GM23338 (cell line): ENCODE results near the gene TMCO1. TPM values are rescaled to one million over a fixed set of nuclear protein-coding genes. Genes with fewer than 3 reads are reported as not detected.
"Not testable (repeated sequence)": the region's sequence is repeated elsewhere in the genome, so short reads cannot be mapped to it uniquely, and the experiment has no call there.

Experiments used
- ATAC-seq: fragments of 200-7000 bp; cut with Tn5 transposase; 3 replicates; pipeline ENCODE4 v1.9.1; 2020
- DNase-seq: peaks from one replicate; pipeline ENCODE4 v3.0.0-alpha.2; 2015; ENCODE audit warnings: low spot score
- H2AFZ ChIP-seq: fragments of 200-600 bp; sonication (generic); 2 replicates; pipeline ENCODE4 v1.8.0; 2016; ENCODE audit warnings: antibody characterized with exemption, mild to moderate bottlenecking, moderate library complexity
- H3F3A ChIP-seq: fragments of 200-600 bp; sonication (generic); replicated peaks from 2 replicates; pipeline ENCODE4 v1.8.0; 2017; ENCODE audit warnings: antibody characterized with exemption, mixed run types, low read depth
- H3K27ac ChIP-seq: fragments of 200-600 bp; sonication (generic); 2 replicates; pipeline ENCODE4 v1.6.1; 2016; ENCODE audit warnings: low read depth
- H3K27me3 ChIP-seq: fragments of 200-600 bp; sonication (generic); 2 replicates; pipeline ENCODE4 v1.8.0; 2016; ENCODE audit warnings: mild to moderate bottlenecking, mixed run types, moderate library complexity; ENCODE audit not compliant: insufficient read depth
- H3K36me3 ChIP-seq: fragments of 200-600 bp; sonication (generic); 2 replicates; pipeline ENCODE4 v1.8.0; 2016; ENCODE audit warnings: mild to moderate bottlenecking; ENCODE audit not compliant: insufficient read depth
- H3K4me1 ChIP-seq: fragments of 200-600 bp; sonication (generic); 2 replicates; pipeline ENCODE4 v1.8.0; 2016; ENCODE audit warnings: mild to moderate bottlenecking, moderate library complexity; ENCODE audit not compliant: insufficient read depth
- H3K4me2 ChIP-seq: fragments of 200-600 bp; sonication (generic); 2 replicates; pipeline ENCODE4 v1.7.1; 2017; ENCODE audit warnings: mixed run types
- H3K4me3 ChIP-seq: fragments of 200-600 bp; sonication (generic); 2 replicates; pipeline ENCODE4 v1.6.1; 2016; ENCODE audit warnings: mixed run types
- H3K79me2 ChIP-seq: fragments of 200-600 bp; sonication (generic); replicated peaks from 2 replicates; pipeline ENCODE4 v1.8.0; 2017; ENCODE audit warnings: mild to moderate bottlenecking; ENCODE audit not compliant: insufficient read depth
- H3K9me2 ChIP-seq: fragments of 200-600 bp; sonication (generic); 2 replicates; pipeline ENCODE4 v1.8.0; 2017; ENCODE audit not compliant: insufficient read depth
- H4K20me1 ChIP-seq: fragments of 200-600 bp; sonication (generic); replicated peaks from 2 replicates; pipeline ENCODE4 v1.8.0; 2017; ENCODE audit warnings: mild to moderate bottlenecking; ENCODE audit not compliant: insufficient read depth
- H3K27ac Mint-ChIP-seq: 2 replicates; pipeline ENCODE4 v1.8.0; 2020; ENCODE audit warnings: inconsistent platforms, mild to moderate bottlenecking, moderate library complexity, mixed read lengths
- H3K27me3 Mint-ChIP-seq: 3 replicates; pipeline ENCODE4 v1.8.0; 2022; ENCODE audit warnings: low read depth, mild to moderate bottlenecking, moderate library complexity, mixed read lengths, inconsistent platforms; ENCODE audit not compliant: insufficient read depth, poor library complexity
- H3K36me3 Mint-ChIP-seq: 3 replicates; pipeline ENCODE4 v1.8.0; 2021; ENCODE audit warnings: low read depth, mild to moderate bottlenecking, inconsistent platforms, moderate library complexity, mixed read lengths
- H3K4me1 Mint-ChIP-seq: 3 replicates; pipeline ENCODE4 v1.8.0; 2020; ENCODE audit warnings: mild to moderate bottlenecking, inconsistent platforms, mixed read lengths
- H3K4me3 Mint-ChIP-seq: 3 replicates; pipeline ENCODE4 v1.8.0; 2021; ENCODE audit warnings: moderate library complexity, mild to moderate bottlenecking, inconsistent platforms, mixed read lengths
- H3K9me3 Mint-ChIP-seq: 3 replicates; pipeline ENCODE4 v1.8.0; 2020; ENCODE audit warnings: moderate library complexity, mild to moderate bottlenecking, inconsistent platforms, mixed read lengths
- ZNF462 ChIP-seq: fragments of 250-450 bp; sonication (Bioruptor Pico); IDR thresholded peaks from 2 replicates; pipeline ENCODE4 v1.5.0; 2020; ENCODE audit warnings: mild to moderate bottlenecking, moderate library complexity
- polyA plus RNA-seq: library from polyadenylated mRNA; unstranded; fragments of >200 nt; fragmentation: Nextera tagmentation; extraction: Ambion mirVana; gene quantifications from 2 replicates; pipeline ENCODE4 v1.2.1, GENCODE V29; 2016
- total RNA-seq: library from RNA; depleted of rRNA; stranded (reverse); fragments of >200 nt; shearing (Covaris generic); gene quantifications from 2 replicates; pipeline ENCODE4 v1.2.3, GENCODE V29; 2014

The TMCO1 gene
- total and polyA plus RNA-seq, 2 experiments from 2014 or later, result 38.3 to 116 TPM

GRCh38 chr1:165804513-165804912 is 35.8 kb upstream of the TMCO1 start:
- not testable (repeated sequence) for DNase-seq, H3K27ac Mint-ChIP-seq, H3K27me3 ChIP-seq, H3K4me1 Mint-ChIP-seq, H3K4me3 ChIP-seq, H3K4me2 ChIP-seq, H4K20me1 ChIP-seq, H3K4me1 ChIP-seq, H3F3A ChIP-seq, H3K27ac ChIP-seq, H3K79me2 ChIP-seq, H3K9me3 Mint-ChIP-seq, H3K9me2 ChIP-seq, H3K36me3 Mint-ChIP-seq, H3K4me3 Mint-ChIP-seq, H2AFZ ChIP-seq, H3K36me3 ChIP-seq, ATAC-seq, H3K27me3 Mint-ChIP-seq

- peaks cover 4% of the 10 kb centered on the region; the same call in 2 of the 3 replicates for H3K4me1 Mint-ChIP-seq
- H3K36me3 Mint-ChIP-seq, result no peaks in the 10 kb centered on the region
- no peaks in the 10 kb centered on the region for H3K9me2 ChIP-seq
- H2AFZ ChIP-seq, result no peak overlapping the region
- H3K36me3 ChIP-seq, result no peaks in the 10 kb centered on the region
- ATAC-seq (no peak), DNase-seq (no peak)
- no peak overlapping the region for H3K4me2 ChIP-seq
- TF ChIP-seq ZNF462 (CRISPR knock-in tag), result no peak
- H3K79me2 ChIP-seq, result no peaks in the 10 kb centered on the region
- H3K4me3 ChIP-seq, result no peak overlapping the region
- no peaks in the 10 kb centered on the region for H4K20me1 ChIP-seq
- H3K27me3 Mint-ChIP-seq, result peaks cover 4% of the 10 kb centered on the region
- no peaks in the 10 kb centered on the region for H3K27me3 ChIP-seq
- H3K27ac Mint-ChIP-seq, result no peak overlapping the region
- peaks cover 16% of the 10 kb centered on the region for H3K9me3 Mint-ChIP-seq
- H3K4me3 Mint-ChIP-seq, result no peak overlapping the region
- no peaks in the 10 kb centered on the region for H3F3A ChIP-seq
- no peaks in the 10 kb centered on the region for H3K4me1 ChIP-seq
- no peak overlapping the region for H3K27ac ChIP-seq
Observed at GRCh38 chr1:165799387-165799786, 30.7 kb upstream of the TMCO1 start.
